GM12872 (cell line): ENCODE measurements around the gene HMCN2.
A peak's percentile ranks its signal among the peaks of the same experiment; 100 is the strongest.

Experiments used
- TF ChIP-seq, protein P1 (sequence below): IDR thresholded peaks from 3 replicates; pipeline ENCODE4 v1.5.1; 2011; ENCODE audit warnings: low read depth, mild to moderate bottlenecking, low read length, moderate library complexity; ENCODE audit not compliant: insufficient read depth

Gene HMCN2

DNA sequence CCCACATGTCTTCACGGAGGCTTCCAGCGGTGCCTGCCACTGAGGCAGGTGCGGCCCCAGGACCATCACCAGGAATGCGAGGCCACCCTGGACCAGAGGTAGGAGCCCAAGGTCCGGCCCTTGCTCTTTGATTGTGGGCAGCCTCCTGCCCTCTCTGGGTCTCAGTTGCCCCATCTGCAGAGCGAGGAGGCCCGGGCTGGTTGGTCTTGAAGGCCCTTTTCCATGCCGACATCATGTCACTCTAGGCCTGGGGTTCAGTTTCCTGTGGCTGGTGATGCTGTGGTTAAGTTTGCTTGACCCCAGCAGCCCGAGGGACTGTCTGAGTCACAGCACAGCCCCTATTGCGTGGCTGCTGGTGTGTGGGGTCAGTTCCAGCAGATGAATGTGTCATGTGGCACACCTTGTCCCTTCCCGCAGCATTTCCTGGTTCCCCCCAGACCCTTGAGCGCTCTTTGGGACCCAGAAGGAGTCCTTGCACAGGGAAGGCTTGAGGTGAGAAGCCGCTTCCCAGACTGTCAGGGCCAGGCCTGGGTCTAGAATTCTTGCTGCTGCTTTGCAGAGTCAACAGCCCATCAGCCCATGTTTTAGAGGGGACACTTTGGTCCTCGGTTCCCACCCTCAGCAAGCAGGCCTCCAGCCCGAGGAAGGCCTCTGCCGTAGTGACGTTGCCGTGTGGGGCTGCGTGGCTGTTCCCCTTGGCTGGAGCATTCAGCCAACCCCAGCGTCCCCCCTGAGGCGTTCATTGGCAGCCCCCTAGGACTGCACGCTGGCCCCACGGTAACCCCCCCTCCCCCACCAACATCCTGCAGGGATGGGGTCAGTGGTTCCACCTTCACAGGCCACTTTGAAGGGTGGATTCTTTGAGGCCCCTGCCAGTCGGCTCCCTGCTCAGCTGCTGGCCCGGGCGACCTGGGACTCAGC is 31.0 kb upstream of the HMCN2 start:
- TF ChIP-seq, protein P1, sequence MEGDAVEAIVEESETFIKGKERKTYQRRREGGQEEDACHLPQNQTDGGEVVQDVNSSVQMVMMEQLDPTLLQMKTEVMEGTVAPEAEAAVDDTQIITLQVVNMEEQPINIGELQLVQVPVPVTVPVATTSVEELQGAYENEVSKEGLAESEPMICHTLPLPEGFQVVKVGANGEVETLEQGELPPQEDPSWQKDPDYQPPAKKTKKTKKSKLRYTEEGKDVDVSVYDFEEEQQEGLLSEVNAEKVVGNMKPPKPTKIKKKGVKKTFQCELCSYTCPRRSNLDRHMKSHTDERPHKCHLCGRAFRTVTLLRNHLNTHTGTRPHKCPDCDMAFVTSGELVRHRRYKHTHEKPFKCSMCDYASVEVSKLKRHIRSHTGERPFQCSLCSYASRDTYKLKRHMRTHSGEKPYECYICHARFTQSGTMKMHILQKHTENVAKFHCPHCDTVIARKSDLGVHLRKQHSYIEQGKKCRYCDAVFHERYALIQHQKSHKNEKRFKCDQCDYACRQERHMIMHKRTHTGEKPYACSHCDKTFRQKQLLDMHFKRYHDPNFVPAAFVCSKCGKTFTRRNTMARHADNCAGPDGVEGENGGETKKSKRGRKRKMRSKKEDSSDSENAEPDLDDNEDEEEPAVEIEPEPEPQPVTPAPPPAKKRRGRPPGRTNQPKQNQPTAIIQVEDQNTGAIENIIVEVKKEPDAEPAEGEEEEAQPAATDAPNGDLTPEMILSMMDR = no peak

DNA sequence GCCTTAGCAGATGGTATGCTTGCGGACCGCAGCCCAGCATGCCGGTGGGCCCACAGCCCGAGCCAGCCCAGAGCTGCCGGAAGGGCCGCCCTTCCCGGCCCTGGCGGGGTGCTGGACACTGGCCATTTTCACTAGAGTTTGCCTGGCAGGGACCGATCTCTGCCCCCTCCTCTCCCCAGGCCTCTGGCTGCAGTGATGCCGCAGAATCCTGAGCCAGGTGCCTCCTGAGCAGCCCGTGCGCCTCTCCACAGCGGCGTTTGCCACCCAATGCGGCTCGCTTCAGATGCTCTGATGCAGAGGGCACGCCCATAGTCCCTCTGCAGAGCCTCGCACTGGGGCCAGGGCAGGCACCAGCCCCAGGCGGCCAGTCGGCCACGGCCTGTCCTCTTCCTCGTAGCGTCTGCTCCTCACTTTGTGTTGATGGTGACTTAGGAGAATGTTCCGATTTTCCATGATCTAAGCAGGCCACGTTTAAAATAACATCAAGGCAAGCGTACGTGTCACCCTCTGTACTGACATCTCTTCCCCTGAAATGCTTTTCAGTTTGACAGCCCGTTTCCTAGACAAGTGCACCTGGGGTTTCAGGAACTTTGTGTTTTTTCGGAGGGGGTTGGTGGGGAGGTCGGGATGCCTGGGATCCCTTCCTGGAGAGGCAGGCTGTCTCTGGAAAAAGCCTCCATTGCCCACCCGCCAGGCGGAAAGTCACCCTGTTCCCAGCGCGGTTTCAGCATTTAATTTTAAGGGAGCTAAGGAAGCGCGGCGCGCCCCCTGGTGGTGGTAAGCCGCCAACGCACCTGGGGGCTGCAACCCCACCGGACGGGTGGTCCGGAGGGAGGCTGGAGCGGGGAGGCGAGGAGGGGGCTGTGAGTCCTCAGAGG is 29.8 kb upstream of the HMCN2 start:
- TF ChIP-seq, protein P1 = peak; percentile 96

DNA sequence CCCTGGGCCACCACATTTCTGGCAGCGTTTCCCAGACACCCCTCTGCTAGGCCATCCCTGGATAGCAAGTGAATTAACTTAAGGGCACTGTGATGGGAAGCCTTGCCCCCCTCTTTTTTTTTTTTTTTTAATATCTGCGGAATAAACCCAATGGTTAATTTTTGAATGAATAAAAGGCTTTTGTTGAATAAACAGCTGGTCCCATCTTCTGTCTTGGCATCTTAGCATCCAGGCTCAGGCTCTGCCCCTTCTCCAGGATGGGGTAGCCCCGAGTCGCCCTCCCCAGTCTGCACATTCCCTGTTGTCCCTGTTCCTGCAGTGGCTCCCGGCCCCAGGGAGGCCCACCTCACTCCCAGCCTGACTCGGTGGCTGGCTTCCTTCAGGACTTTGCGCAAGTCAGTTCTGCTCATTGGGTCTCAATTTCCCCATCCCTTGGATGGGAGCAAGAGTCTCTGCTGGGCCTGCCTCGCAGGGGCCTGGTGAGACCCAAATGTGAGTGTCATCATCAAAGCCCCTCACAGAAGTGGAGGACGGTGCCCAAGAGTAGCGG is 29.0 kb upstream of the HMCN2 start:
- TF ChIP-seq, protein P1 = no peak

DNA sequence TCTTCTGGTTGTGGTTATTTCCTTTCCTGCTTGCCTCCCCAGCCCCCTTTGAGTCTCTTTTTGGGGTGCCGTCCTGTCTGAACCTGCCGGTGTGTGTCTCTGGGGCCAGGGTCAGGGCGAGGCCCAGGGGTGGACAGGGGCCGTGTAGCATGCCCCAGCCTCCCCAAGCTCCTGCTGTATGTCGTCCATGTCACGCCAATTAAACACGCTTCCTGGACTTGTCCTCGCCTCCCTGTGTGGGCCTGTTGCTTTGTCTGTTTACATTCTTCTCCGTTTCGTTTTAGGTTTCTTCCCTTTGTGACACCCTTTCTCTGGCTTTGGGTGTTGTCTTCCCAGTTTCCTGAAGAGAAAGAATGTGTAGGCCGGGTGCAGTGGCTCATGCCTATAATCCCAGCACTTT is 28.5 kb upstream of the HMCN2 start:
- TF ChIP-seq, protein P1 = no peak

DNA sequence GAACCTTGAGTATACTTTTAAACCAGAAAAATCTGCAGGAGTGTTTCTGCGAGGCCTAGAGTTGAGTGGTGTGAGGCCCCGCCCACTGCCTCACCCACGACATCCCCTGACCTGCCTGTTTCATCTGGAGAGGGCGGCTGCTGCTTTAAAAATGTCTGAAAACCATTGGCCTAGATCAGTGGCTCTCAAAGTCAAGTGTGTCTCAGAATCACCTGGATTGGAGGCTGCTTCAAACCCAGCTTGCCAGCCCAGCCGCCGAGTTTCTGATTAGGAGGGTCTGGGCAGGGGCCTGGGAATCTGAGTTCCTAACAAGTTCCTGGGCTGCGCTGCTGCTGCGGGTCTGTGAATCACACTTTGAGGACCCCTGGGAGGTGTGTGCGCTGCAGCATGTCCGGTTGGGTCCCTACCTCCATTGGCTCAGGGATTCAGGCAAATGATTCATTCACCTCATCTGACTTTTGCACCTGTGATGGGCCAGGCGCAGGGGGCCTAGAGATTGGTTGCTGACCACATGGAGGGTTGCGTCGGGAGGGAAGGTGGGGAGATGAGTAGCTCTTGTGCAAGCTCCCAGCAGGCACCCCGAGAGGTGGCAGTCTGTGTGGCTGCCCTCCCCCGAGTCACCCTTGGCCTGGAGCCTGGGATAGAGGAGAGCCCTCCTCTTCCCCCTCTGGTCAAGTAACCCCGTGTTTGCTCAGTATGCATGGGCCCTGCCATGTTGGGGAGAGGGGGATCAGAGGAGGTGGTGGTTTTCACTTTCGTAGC is 27.6 kb upstream of the HMCN2 start:
- TF ChIP-seq, protein P1 = no peak

DNA sequence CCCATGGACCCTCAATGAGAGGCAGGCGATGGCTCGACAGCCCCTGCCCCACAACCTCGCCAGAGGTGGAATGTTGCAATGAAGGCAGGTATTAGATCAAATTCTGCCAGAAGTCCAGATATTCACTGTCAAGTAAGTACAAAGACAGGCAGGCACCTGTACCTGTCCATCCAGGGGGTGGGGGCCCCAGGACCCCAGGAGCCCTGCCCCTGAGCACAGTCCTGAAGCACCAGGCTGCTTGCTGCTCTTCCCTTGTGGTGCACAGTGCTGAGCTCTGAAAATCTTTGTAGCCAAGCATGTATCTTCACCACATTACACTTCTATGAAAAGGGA is 26.2 kb upstream of the HMCN2 start:
- TF ChIP-seq, protein P1 = no peak
